IMR-90 (cell line): Measurements from ENCODE around the gene RNPC3. TPM values are rescaled to one million over a fixed set of nuclear protein-coding genes. Genes with fewer than 3 reads are reported as not detected.

Experiments
- ATAC-seq: fragments of 200-7000 bp; cut with Tn5 transposase; 2 replicates; pipeline ENCODE4 v1.9.1; 2020; ENCODE audit warnings: low read depth, mild to moderate bottlenecking, moderate library complexity
- BruUV-seq: library from RNA; stranded (reverse); fragments of 400-500 nt; replicated peaks from 2 replicates; lab custom pipeline; 2021; lab: Mats Ljungman, UMichigan
- CTCF ChIA-PET: fragments of 300-600 bp; formaldehyde crosslinking; extraction: SDS; loops from one replicate; lab custom pipeline; 2021; ENCODE audit warnings: antibody characterized with exemption; lab: Yijun Ruan, JAX
- POLR2A ChIA-PET: fragments of 300-600 bp; sonication (Branson Sonifier 250); formaldehyde crosslinking; loops from one replicate; lab custom pipeline; 2022; ENCODE audit warnings: antibody characterized with exemption; ENCODE audit not compliant: unreplicated experiment; lab: Charles Lee
- DNase-seq: peaks from one replicate; pipeline ENCODE4 v3.0.0; 2013
- H2AFZ ChIP-seq: replicated peaks from 2 replicates; pipeline ENCODE3; 2013; ENCODE audit warnings: low read length, mild to moderate bottlenecking; ENCODE audit not compliant: poor library complexity
- H2AK5ac ChIP-seq: 2 replicates; pipeline ENCODE4 v1.6.1; 2013; ENCODE audit warnings: low read depth, low read length, inconsistent platforms
- H2AK9ac ChIP-seq: replicated peaks from 2 replicates; pipeline ENCODE3; 2013; ENCODE audit warnings: mild to moderate bottlenecking, low read depth, low read length, moderate library complexity; ENCODE audit not compliant: poor library complexity
- H2BK120ac ChIP-seq: 2 replicates; pipeline ENCODE4 v1.6.1; 2013; ENCODE audit warnings: low read depth, low read length, inconsistent platforms
- H2BK15ac ChIP-seq: 3 replicates; pipeline ENCODE4 v1.6.1; 2013; ENCODE audit warnings: low read depth, low read length, inconsistent platforms
- H2BK20ac ChIP-seq: 2 replicates; pipeline ENCODE4 v1.6.1; 2013; ENCODE audit warnings: low read depth, mild to moderate bottlenecking, inconsistent platforms, low read length, moderate library complexity
- H2BK5ac ChIP-seq: 2 replicates; pipeline ENCODE4 v1.6.1; 2013; ENCODE audit warnings: mild to moderate bottlenecking, low read depth, low read length, inconsistent platforms; ENCODE audit not compliant: poor library complexity, severe bottlenecking
- H3K14ac ChIP-seq: replicated peaks from 2 replicates; pipeline ENCODE4 v1.6.1; 2013; ENCODE audit warnings: low read depth, low read length, inconsistent platforms
- H3K18ac ChIP-seq: 2 replicates; pipeline ENCODE4 v1.6.1; 2013; ENCODE audit warnings: low read depth, low read length, control low read depth
- H3K23ac ChIP-seq: 2 replicates; pipeline ENCODE4 v1.6.1; 2013; ENCODE audit warnings: low read depth, low read length, inconsistent platforms
- H3K27ac ChIP-seq: 2 replicates; pipeline ENCODE4 v1.5.1; 2013; ENCODE audit warnings: mild to moderate bottlenecking, control low read depth, low read length; ENCODE audit not compliant: insufficient read depth
- H3K27me3 ChIP-seq: 2 replicates; pipeline ENCODE4 v1.6.1; 2013; ENCODE audit warnings: low read length; ENCODE audit not compliant: control insufficient read depth, insufficient read depth
- H3K36me3 ChIP-seq: 2 replicates; pipeline ENCODE4 v1.6.1; 2013; ENCODE audit warnings: low read length, mixed read lengths; ENCODE audit not compliant: control insufficient read depth, insufficient read depth
- H3K4ac ChIP-seq: 2 replicates; pipeline ENCODE4 v1.6.1; 2013; ENCODE audit warnings: low read depth, low read length, inconsistent platforms
- H3K4me1 ChIP-seq: 2 replicates; pipeline ENCODE4 v1.6.1; 2013; ENCODE audit warnings: low read length, mixed read lengths; ENCODE audit not compliant: control insufficient read depth, insufficient read depth
- H3K4me2 ChIP-seq: 2 replicates; pipeline ENCODE4 v1.6.1; 2013; ENCODE audit warnings: low read depth, mild to moderate bottlenecking, control low read depth, low read length, moderate library complexity
- H3K4me3 ChIP-seq: 2 replicates; pipeline ENCODE4 v1.5.1; 2013; ENCODE audit warnings: low read depth, mild to moderate bottlenecking, control low read depth, low read length, moderate library complexity; ENCODE audit not compliant: insufficient read depth
- H3K56ac ChIP-seq: 2 replicates; pipeline ENCODE4 v1.6.1; 2013; ENCODE audit warnings: low read length, inconsistent platforms; ENCODE audit not compliant: insufficient read depth; ENCODE audit errors: extremely low read depth
- H3K79me1 ChIP-seq, 2 experiments: 2 replicates each; pipeline ENCODE4 v1.6.1; 2013; ENCODE audit warnings: low read length in 2 of 2, inconsistent platforms in 1 of 2, low read depth in 1 of 2
- H3K9ac ChIP-seq: 2 replicates; pipeline ENCODE4 v1.6.1; 2013; ENCODE audit warnings: low read depth, low read length, control low read depth
- H3K9me1 ChIP-seq: 2 replicates; pipeline ENCODE4 v1.6.1; 2013; ENCODE audit warnings: low read length, inconsistent platforms; ENCODE audit not compliant: insufficient read depth
- H3K9me3 ChIP-seq: 2 replicates; pipeline ENCODE4 v1.6.1; 2013; ENCODE audit warnings: low read length; ENCODE audit not compliant: control insufficient read depth, insufficient read depth
- H4K20me1 ChIP-seq: 2 replicates; pipeline ENCODE4 v1.6.1; 2013; ENCODE audit warnings: low read length, inconsistent platforms; ENCODE audit not compliant: insufficient read depth
- H4K5ac ChIP-seq: 2 replicates; pipeline ENCODE4 v1.6.1; 2013; ENCODE audit warnings: mild to moderate bottlenecking, low read depth, low read length, control low read depth
- H4K8ac ChIP-seq, 2 experiments: 2 replicates each; pipeline ENCODE4 v1.6.1; 2013; ENCODE audit warnings: low read depth in 2 of 2, low read length in 2 of 2, control low read depth in 1 of 2, inconsistent platforms in 1 of 2
- H4K91ac ChIP-seq: 2 replicates; pipeline ENCODE4 v1.6.1; 2013; ENCODE audit warnings: low read depth, low read length, inconsistent platforms; ENCODE audit not compliant: insufficient read depth
- BHLHE40 ChIP-seq: fragments of 150-350 bp; IDR thresholded peaks from 2 replicates; pipeline ENCODE4 v1.6.1; 2016; ENCODE audit warnings: mild to moderate bottlenecking, low read depth, low read length
- CEBPB ChIP-seq: IDR thresholded peaks from 2 replicates; pipeline ENCODE4 v1.6.1; 2012; ENCODE audit warnings: low read depth, low read length, improper control_type of control experiment
- CHD1 ChIP-seq: IDR thresholded peaks from 2 replicates; pipeline ENCODE4 v1.6.1; 2012; ENCODE audit warnings: low read depth, low read length, improper control_type of control experiment
- CTCF ChIP-seq: conservative IDR thresholded peaks from 2 replicates; pipeline ENCODE4 v1.5.1; 2012; ENCODE audit warnings: mild to moderate bottlenecking, low read depth, low read length, improper control_type of control experiment
- FOS ChIP-seq: fragments of 150-350 bp; IDR thresholded peaks from 2 replicates; pipeline ENCODE4 v1.6.1; 2016; ENCODE audit warnings: low read depth, low read length
- MAFK ChIP-seq: IDR thresholded peaks from 2 replicates; pipeline ENCODE4 v1.6.1; 2012; ENCODE audit warnings: low read depth, low read length, improper control_type of control experiment
- MAZ ChIP-seq: IDR thresholded peaks from 2 replicates; pipeline ENCODE4 v1.6.1; 2012; ENCODE audit warnings: low read depth, mild to moderate bottlenecking, low read length, improper control_type of control experiment, moderate library complexity, borderline replicate concordance
- MXI1 ChIP-seq: IDR thresholded peaks from 2 replicates; pipeline ENCODE4 v1.6.1; 2012; ENCODE audit warnings: low read depth, mild to moderate bottlenecking, low read length, moderate library complexity, borderline replicate concordance
- NFE2L2 ChIP-seq: fragments of 150-350 bp; IDR thresholded peaks from 2 replicates; pipeline ENCODE4 v1.6.1; 2016; ENCODE audit warnings: low read depth, mild to moderate bottlenecking, low read length
- POLR2A ChIP-seq: IDR thresholded peaks from 2 replicates; pipeline ENCODE4 v1.6.1; 2012; ENCODE audit warnings: mild to moderate bottlenecking, low read depth, low read length
- RAD21 ChIP-seq: IDR thresholded peaks from 2 replicates; pipeline ENCODE4 v1.6.1; 2012; ENCODE audit warnings: low read length, improper control_type of control experiment
- RCOR1 ChIP-seq: IDR thresholded peaks from 2 replicates; pipeline ENCODE4 v1.6.1; 2012; ENCODE audit warnings: mild to moderate bottlenecking, low read length, improper control_type of control experiment; ENCODE audit not compliant: insufficient replicate concordance
- RFX5 ChIP-seq: IDR thresholded peaks from 2 replicates; pipeline ENCODE4 v1.8.0; 2012; ENCODE audit warnings: low read depth, mild to moderate bottlenecking, low read length, moderate library complexity
- SMC3 ChIP-seq: fragments of 150-350 bp; IDR thresholded peaks from 2 replicates; pipeline ENCODE4 v1.6.1; 2016; ENCODE audit warnings: low read depth, mild to moderate bottlenecking, antibody characterized with exemption, low read length, moderate library complexity
- WGBS, 2 experiments: methylation state at CpG; one replicate each; pipeline versions ENCODE4 v1.1.5 to v1.1.7; 2013; ENCODE audit warnings: missing lambda C conversion rate in 2 of 2; ENCODE audit not compliant: insufficient read length in 1 of 2; ENCODE audit errors: extremely low coverage in 2 of 2; 5-methylcytosine and 5-hydroxymethylcytosine counted together
- dilution Hi-C: fragments of 300-500 bp; cut with HindIII; formaldehyde crosslinking; loops from one replicate; pipeline ENCODE4 v1.14.3; 2018; ENCODE audit warnings: low sequenced_read_pairs; ENCODE audit not compliant: unreplicated experiment
- in situ Hi-C: fragments of 300-500 bp; cut with MboI; formaldehyde crosslinking; loops from 3 replicates; pipeline ENCODE4 v1.14.3; 2019; ENCODE audit warnings: low sequenced_read_pairs, inconsistent platforms, mixed read lengths
- intact Hi-C: fragments of 100-400 bp; cut with micrococcal nuclease; formaldehyde crosslinking; loops from 2 replicates; pipeline ENCODE4 v1.10.0; 2022
- polyA plus RNA-seq, 3 experiments: library from polyadenylated mRNA; depleted of rRNA; stranded (reverse); fragments of >200 nt; gene quantifications; 2 replicates each; pipeline ENCODE4 v1.2.3, GENCODE V29; 2012; ENCODE audit warnings: low replicate concordance in 1 of 3
- total RNA-seq: library from RNA; depleted of rRNA; stranded (reverse); fragments of >200 nt; gene quantifications from 2 replicates; pipeline ENCODE4 v1.2.3, GENCODE V29; 2012
- TF ChIP-seq, protein P1 (sequence below): fragments of 150-350 bp; IDR thresholded peaks from 2 replicates; pipeline ENCODE4 v1.6.1; 2016; ENCODE audit warnings: low read depth, mild to moderate bottlenecking, low read length, moderate library complexity, borderline replicate concordance
- TF ChIP-seq, protein P2 (sequence below): fragments of 150-350 bp; IDR thresholded peaks from 2 replicates; pipeline ENCODE4 v1.6.1; 2017; ENCODE audit warnings: mild to moderate bottlenecking, antibody characterized with exemption, low read length, low read depth

Gene RNPC3
- total and polyA plus RNA-seq, 2 of the 4 experiments (the other 2 are of a cell fraction), result 3.8 to 9.9 TPM

- no peaks in the 10 kb centered on the region for H3K27me3 ChIP-seq
- ChIA-PET CTCF (interaction anchor here (0.6 kb wide), 1 partner anchor 1010 kb away, joined by 3 read pairs; no protein-coding TSS in a partner anchor), POLR2A (no interaction called here)
- DNase-seq (no peak), ATAC-seq (no peak)
- no peak overlapping the region for H2AK9ac ChIP-seq
- no peaks in the 10 kb centered on the region for H4K20me1 ChIP-seq
- no peak overlapping the region for H4K8ac ChIP-seq
- H2BK15ac ChIP-seq, result no peak overlapping the region
- H2BK120ac ChIP-seq, result no peak overlapping the region
- H3K9me1 ChIP-seq, result no peaks in the 10 kb centered on the region
- intact Hi-C loops (no loop called here), in situ Hi-C loops (no loop called here), dilution Hi-C loops (no loop called here)
- BruUV-seq, result no TSS peak
- H4K5ac ChIP-seq, result no peak overlapping the region
- WGBS, 2 experiments, result no CpG with 5 or more reads among the region's 3 CpGs
- H3K4me2 ChIP-seq, result no peak overlapping the region
- no peak overlapping the region for H3K23ac ChIP-seq
- no peak overlapping the region for H3K56ac ChIP-seq
- H3K27ac ChIP-seq, result no peak overlapping the region
- no peaks in the 10 kb centered on the region for H3K4me1 ChIP-seq
- H2AFZ ChIP-seq, result no peak overlapping the region
- H3K14ac ChIP-seq, result no peak overlapping the region
- H3K4ac ChIP-seq, result no peak overlapping the region
- H3K9me3 ChIP-seq, result no peaks in the 10 kb centered on the region
- H3K79me1 ChIP-seq, result no peaks in the 10 kb centered on the region
- H2BK5ac ChIP-seq, result no peak overlapping the region
- TF ChIP-seq CTCF (no peak), FOS (no peak), MAFK (no peak), RFX5 (no peak), CEBPB (no peak), CHD1 (no peak), POLR2A (no peak), RCOR1 (no peak), MAZ (no peak), RAD21 (no peak), BHLHE40 (no peak), NFE2L2 (no peak), MXI1 (no peak), SMC3 (no peak)
- TF ChIP-seq, protein P1, sequence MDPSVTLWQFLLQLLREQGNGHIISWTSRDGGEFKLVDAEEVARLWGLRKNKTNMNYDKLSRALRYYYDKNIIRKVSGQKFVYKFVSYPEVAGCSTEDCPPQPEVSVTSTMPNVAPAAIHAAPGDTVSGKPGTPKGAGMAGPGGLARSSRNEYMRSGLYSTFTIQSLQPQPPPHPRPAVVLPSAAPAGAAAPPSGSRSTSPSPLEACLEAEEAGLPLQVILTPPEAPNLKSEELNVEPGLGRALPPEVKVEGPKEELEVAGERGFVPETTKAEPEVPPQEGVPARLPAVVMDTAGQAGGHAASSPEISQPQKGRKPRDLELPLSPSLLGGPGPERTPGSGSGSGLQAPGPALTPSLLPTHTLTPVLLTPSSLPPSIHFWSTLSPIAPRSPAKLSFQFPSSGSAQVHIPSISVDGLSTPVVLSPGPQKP, result no peak
- TF ChIP-seq, protein P2, sequence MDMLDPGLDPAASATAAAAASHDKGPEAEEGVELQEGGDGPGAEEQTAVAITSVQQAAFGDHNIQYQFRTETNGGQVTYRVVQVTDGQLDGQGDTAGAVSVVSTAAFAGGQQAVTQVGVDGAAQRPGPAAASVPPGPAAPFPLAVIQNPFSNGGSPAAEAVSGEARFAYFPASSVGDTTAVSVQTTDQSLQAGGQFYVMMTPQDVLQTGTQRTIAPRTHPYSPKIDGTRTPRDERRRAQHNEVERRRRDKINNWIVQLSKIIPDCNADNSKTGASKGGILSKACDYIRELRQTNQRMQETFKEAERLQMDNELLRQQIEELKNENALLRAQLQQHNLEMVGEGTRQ, result no peak
- H3K36me3 ChIP-seq, result no peaks in the 10 kb centered on the region
- H3K18ac ChIP-seq, result no peak overlapping the region
- H3K9ac ChIP-seq, result no peak overlapping the region
- H2AK5ac ChIP-seq, result no peak overlapping the region
- no peak overlapping the region for H3K4me3 ChIP-seq
- H4K91ac ChIP-seq, result no peak overlapping the region
- no peak overlapping the region for H2BK20ac ChIP-seq
Measured at GRCh38 chr1:103583887-103584286, 58.4 kb downstream of the RNPC3 start.
